Astrocyte (in vitro differentiated cells and primary cell): ENCODE results near the gene AASS. TPM values are rescaled to one million over a fixed set of nuclear protein-coding genes. Genes with fewer than 3 reads are reported as not detected.

ENCODE experiments used
- DNase-seq: peaks from one replicate; pipeline ENCODE4 v3.0.0-alpha.2; 2010; ENCODE audit warnings: low read depth
- FAIRE-seq: peaks from 2 replicates; lab custom pipeline; 2011; peaks lifted over from hg19 to GRCh38; lab: Jason Lieb, UNC
- H2AFZ ChIP-seq: 2 replicates; pipeline ENCODE4 v1.6.0; 2012; ENCODE audit warnings: low read depth, low read length, inconsistent platforms
- H3K27ac ChIP-seq: 2 replicates; pipeline ENCODE4 v1.5.1; 2011; ENCODE audit warnings: low read depth, low read length, inconsistent platforms
- H3K27me3 ChIP-seq: 2 replicates; pipeline ENCODE4 v1.6.0; 2011; ENCODE audit warnings: low read length, inconsistent platforms; ENCODE audit not compliant: insufficient read depth
- H3K36me3 ChIP-seq: 2 replicates; pipeline ENCODE4 v1.5.1; 2011; ENCODE audit warnings: low read length, inconsistent platforms; ENCODE audit not compliant: insufficient read depth
- H3K4me1 ChIP-seq: 2 replicates; pipeline ENCODE4 v1.5.1; 2011; ENCODE audit warnings: low read length, inconsistent platforms; ENCODE audit not compliant: insufficient read depth
- H3K4me2 ChIP-seq: 2 replicates; pipeline ENCODE4 v1.6.0; 2012; ENCODE audit warnings: low read length, inconsistent platforms
- H3K4me3 ChIP-seq: 2 replicates; pipeline ENCODE4 v1.5.1; 2011; ENCODE audit warnings: low read depth, mild to moderate bottlenecking, low read length, inconsistent platforms; ENCODE audit not compliant: insufficient read depth
- H3K79me2 ChIP-seq: 2 replicates; pipeline ENCODE4 v1.6.0; 2012; ENCODE audit warnings: mild to moderate bottlenecking, low read length, inconsistent platforms; ENCODE audit not compliant: insufficient read depth
- H3K9ac ChIP-seq: 2 replicates; pipeline ENCODE4 v1.6.0; 2012; ENCODE audit warnings: mild to moderate bottlenecking, low read length, inconsistent platforms
- H3K9me3 ChIP-seq: 2 replicates; pipeline ENCODE4 v1.5.1; 2012; ENCODE audit warnings: low read depth, mild to moderate bottlenecking, low read length, inconsistent platforms; ENCODE audit not compliant: insufficient read depth
- H4K20me1 ChIP-seq: 2 replicates; pipeline ENCODE4 v1.6.0; 2012; ENCODE audit warnings: low read length, inconsistent platforms; ENCODE audit not compliant: insufficient read depth
- H3K27ac Mint-ChIP-seq: one replicate; pipeline ENCODE4 v1.8.0; 2021; ENCODE audit warnings: mild to moderate bottlenecking, mixed read lengths; ENCODE audit not compliant: unreplicated experiment
- H3K27me3 Mint-ChIP-seq: one replicate; pipeline ENCODE4 v1.8.0; 2021; ENCODE audit warnings: low read depth, mixed read lengths; ENCODE audit not compliant: unreplicated experiment
- H3K36me3 Mint-ChIP-seq: one replicate; pipeline ENCODE4 v1.8.0; 2021; ENCODE audit warnings: low read depth, mixed read lengths; ENCODE audit not compliant: unreplicated experiment
- H3K4me1 Mint-ChIP-seq: one replicate; pipeline ENCODE4 v1.8.0; 2021; ENCODE audit warnings: low read depth, mixed read lengths; ENCODE audit not compliant: unreplicated experiment
- H3K4me3 Mint-ChIP-seq: one replicate; pipeline ENCODE4 v1.8.0; 2021; ENCODE audit warnings: mild to moderate bottlenecking, moderate library complexity, mixed read lengths; ENCODE audit not compliant: unreplicated experiment
- H3K9me3 Mint-ChIP-seq: one replicate; pipeline ENCODE4 v1.8.0; 2021; ENCODE audit warnings: mild to moderate bottlenecking, mixed read lengths; ENCODE audit not compliant: unreplicated experiment
- CTCF ChIP-seq: IDR thresholded peaks from 2 replicates; pipeline ENCODE4 v1.5.1; 2011; ENCODE audit warnings: low read depth, mild to moderate bottlenecking, inconsistent platforms, low read length, moderate library complexity; ENCODE audit not compliant: insufficient read depth
- EZH2 ChIP-seq: IDR thresholded peaks from 2 replicates; pipeline ENCODE4 v1.6.1; 2012; ENCODE audit warnings: mild to moderate bottlenecking, low read length, inconsistent platforms; ENCODE audit not compliant: insufficient read depth
- total RNA-seq: library from RNA; stranded (reverse); gene quantifications from 2 replicates; pipeline ENCODE4 v1.2.1, GENCODE V29; 2021

The AASS gene
- total RNA-seq, 1 donor from 2014 or later: 15.6 TPM

GRCh38 chr7:122155566-122155965, 11.5 kb upstream of the AASS start:
- H3K9me3 ChIP-seq: no peaks in the 10 kb centered on the region
- TF ChIP-seq CTCF: no peak
- no peak for TF ChIP-seq EZH2
- H3K4me2 ChIP-seq: no peak overlapping the region
- H3K79me2 ChIP-seq: no peaks in the 10 kb centered on the region
- H3K27ac Mint-ChIP-seq: peak overlapping the region; percentile 73
- no peak overlapping the region for H3K4me3 Mint-ChIP-seq
- H2AFZ ChIP-seq: no peak overlapping the region
- H3K4me1 Mint-ChIP-seq: peaks cover 7% of the 10 kb centered on the region
- no peaks in the 10 kb centered on the region for H3K27me3 Mint-ChIP-seq
- no peak overlapping the region for H3K4me3 ChIP-seq
- no peaks in the 10 kb centered on the region for H3K27me3 ChIP-seq
- H3K9ac ChIP-seq: no peak overlapping the region
- no peak for DNase-seq
- H4K20me1 ChIP-seq: no peaks in the 10 kb centered on the region
- peaks cover 3% of the 10 kb centered on the region for H3K9me3 Mint-ChIP-seq
- H3K4me1 ChIP-seq: no peaks in the 10 kb centered on the region
- no peaks in the 10 kb centered on the region for H3K36me3 Mint-ChIP-seq
- H3K36me3 ChIP-seq: no peaks in the 10 kb centered on the region
- no peak for FAIRE-seq
- H3K27ac ChIP-seq: no peak overlapping the region

GRCh38 chr7:122148878-122149277, 4.8 kb upstream of the AASS start:
- H3K9me3 Mint-ChIP-seq: peaks cover 3% of the 10 kb centered on the region
- H3K27me3 Mint-ChIP-seq: no peaks in the 10 kb centered on the region
- peaks cover 2% of the 10 kb centered on the region for H3K4me1 Mint-ChIP-seq
- Histone ChIP-seq H3K9ac (no peak overlapping the region), H3K4me3 (no peak overlapping the region), H3K27ac (no peak overlapping the region), H3K4me2 (no peak overlapping the region), H3K36me3 (no peaks in the 10 kb centered on the region), H3K9me3 (no peaks in the 10 kb centered on the region), H3K79me2 (no peaks in the 10 kb centered on the region), H2AFZ (no peak overlapping the region), H4K20me1 (no peaks in the 10 kb centered on the region), H3K27me3 (no peaks in the 10 kb centered on the region), H3K4me1 (peaks cover 4% of the 10 kb centered on the region)
- TF ChIP-seq CTCF (no peak), EZH2 (no peak)
- FAIRE-seq (no peak), DNase-seq (no peak)
- H3K27ac Mint-ChIP-seq: no peak overlapping the region
- no peaks in the 10 kb centered on the region for H3K36me3 Mint-ChIP-seq
- no peak overlapping the region for H3K4me3 Mint-ChIP-seq

- Mint-ChIP-seq H3K27ac (no peak overlapping the region), H3K4me3 (no peak overlapping the region), H3K4me1 (peaks cover 2% of the 10 kb centered on the region), H3K9me3 (peaks cover 2% of the 10 kb centered on the region), H3K36me3 (no peaks in the 10 kb centered on the region), H3K27me3 (no peaks in the 10 kb centered on the region)
- Histone ChIP-seq H3K9me3 (no peaks in the 10 kb centered on the region), H4K20me1 (no peaks in the 10 kb centered on the region), H3K4me3 (no peak overlapping the region), H2AFZ (peak overlapping the region; percentile 14), H3K27ac (no peak overlapping the region), H3K27me3 (no peaks in the 10 kb centered on the region), H3K79me2 (peaks cover 3% of the 10 kb centered on the region), H3K9ac (no peak overlapping the region), H3K4me2 (no peak overlapping the region), H3K36me3 (no peaks in the 10 kb centered on the region), H3K4me1 (peaks cover 4% of the 10 kb centered on the region)
- DNase-seq (no peak), FAIRE-seq (no peak)
- TF ChIP-seq EZH2 (no peak), CTCF (no peak)
Observed at GRCh38 chr7:122148081-122148480, 4.0 kb upstream of the AASS start.
